ENCODE data around the gene LRP5.

Gene LRP5

GRCh38 chr11:68354148-68354872, 41.9 kb downstream of the LRP5 start:
- peak overlapping the region in 1 of 2 experiments; percentile 4 for H3K18ac ChIP-seq (ENCODE audit: low read depth in 1 of 2, low read length in 2 of 2)
- H3K79me1 ChIP-seq (replicated peaks; ENCODE audit: low read length, poor library complexity, severe bottlenecking) = peaks cover 41% of the 10 kb centered on the region
- WGBS = 64% methylated on average over 26 of the region's 27 CpGs
- no peak overlapping the region for H2BK15ac ChIP-seq (ENCODE audit: low read depth, poor library complexity, severe bottlenecking)
- H3K9me3 ChIP-seq (ENCODE audit: control insufficient read depth, low read length) = peaks cover 5% of the 10 kb centered on the region
- no peak overlapping the region for H2BK120ac ChIP-seq (ENCODE audit: low read depth, low read length)
- H4K8ac ChIP-seq (ENCODE audit: low read length) = no peak overlapping the region
- peak; percentile 82 for DNase-seq
- H4K91ac ChIP-seq (ENCODE audit: low read length) = no peak overlapping the region
- H3K4me2 ChIP-seq (ENCODE audit: low read length, poor library complexity, severe bottlenecking) = peak overlapping the region; percentile 30
- peak overlapping the region; percentile 77 for H3K9ac ChIP-seq (ENCODE audit: low read length)
- peaks cover 56% of the 10 kb centered on the region for H3K4me1 ChIP-seq (ENCODE audit: control insufficient read depth, insufficient read depth, low read depth, low read length)
- H3K4me3 ChIP-seq (ENCODE audit: insufficient read depth in 1 of 2, low read depth in 1 of 2, low read length in 2 of 2) = peak overlapping the region in 1 of 2 experiments; percentile 45
- H2BK5ac ChIP-seq (ENCODE audit: low read depth, low read length, poor library complexity, severe bottlenecking) = peak overlapping the region; percentile 95
- peak overlapping the region in 1 of 2 experiments; percentile 4 for H2BK12ac ChIP-seq (ENCODE audit: low read length in 2 of 2)
- no peak overlapping the region for H3K23ac ChIP-seq (ENCODE audit: low read length in 2 of 2)
- peak overlapping the region; percentile 33 for H2AK5ac ChIP-seq (ENCODE audit: low read length, severe bottlenecking)
- H2AFZ ChIP-seq (ENCODE audit: low read depth, low read length) = no peak overlapping the region
- H3K27me3 ChIP-seq (ENCODE audit: control insufficient read depth in 1 of 2, insufficient read depth in 1 of 2, low read length in 2 of 2) = no peaks in the 10 kb centered on the region
- H3K14ac ChIP-seq (ENCODE audit: low read length in 2 of 2) = no peak overlapping the region
- H3K36me3 ChIP-seq (ENCODE audit: control insufficient read depth in 1 of 2, insufficient read depth in 2 of 2, low read depth in 1 of 2, low read length in 2 of 2) = peaks cover 11 to 36% of the 10 kb centered on the region in 2 experiments
- no peak overlapping the region for H3K4ac ChIP-seq (ENCODE audit: low read depth in 1 of 2, low read length in 2 of 2)
- peak overlapping the region; percentile 97 for H3K27ac ChIP-seq (ENCODE audit: low read length, poor library complexity, severe bottlenecking)

GRCh38 chr11:68355471-68355870, 43.1 kb downstream of the LRP5 start:
- H4K8ac ChIP-seq (ENCODE audit: low read length) = no peak overlapping the region
- H2BK12ac ChIP-seq (ENCODE audit: low read length in 2 of 2) = no peak overlapping the region
- no peak overlapping the region for H3K27ac ChIP-seq (ENCODE audit: low read length, poor library complexity, severe bottlenecking)
- H2BK15ac ChIP-seq (ENCODE audit: low read depth, poor library complexity, severe bottlenecking) = no peak overlapping the region
- peaks cover 5% of the 10 kb centered on the region for H3K9me3 ChIP-seq (ENCODE audit: control insufficient read depth, low read length)
- H3K4me2 ChIP-seq (ENCODE audit: low read length, poor library complexity, severe bottlenecking) = no peak overlapping the region
- no peak overlapping the region for H3K14ac ChIP-seq (ENCODE audit: low read length in 2 of 2)
- no peak overlapping the region for H3K4ac ChIP-seq (ENCODE audit: low read depth in 1 of 2, low read length in 2 of 2)
- H2AFZ ChIP-seq (ENCODE audit: low read depth, low read length) = no peak overlapping the region
- H3K18ac ChIP-seq (ENCODE audit: low read depth in 1 of 2, low read length in 2 of 2) = no peak overlapping the region
- no peak overlapping the region for H2BK5ac ChIP-seq (ENCODE audit: low read depth, low read length, poor library complexity, severe bottlenecking)
- no peak overlapping the region for H3K23ac ChIP-seq (ENCODE audit: low read length in 2 of 2)
- no peaks in the 10 kb centered on the region for H3K27me3 ChIP-seq (ENCODE audit: control insufficient read depth in 1 of 2, insufficient read depth in 1 of 2, low read length in 2 of 2)
- peaks cover 53% of the 10 kb centered on the region for H3K4me1 ChIP-seq (ENCODE audit: control insufficient read depth, insufficient read depth, low read depth, low read length)
- peak overlapping the region; percentile 77 for H3K9ac ChIP-seq (ENCODE audit: low read length)
- peak overlapping the region; percentile 18 for H4K91ac ChIP-seq (ENCODE audit: low read length)
- peaks cover 36% of the 10 kb centered on the region for H3K79me1 ChIP-seq (replicated peaks; ENCODE audit: low read length, poor library complexity, severe bottlenecking)
- no peak overlapping the region for H3K4me3 ChIP-seq (ENCODE audit: insufficient read depth in 1 of 2, low read depth in 1 of 2, low read length in 2 of 2)
- no peak for DNase-seq
- peak overlapping the region; percentile 33 for H2AK5ac ChIP-seq (ENCODE audit: low read length, severe bottlenecking)
- WGBS = 96% methylated on average over 7 of the region's 7 CpGs
- no peak overlapping the region for H2BK120ac ChIP-seq (ENCODE audit: low read depth, low read length)
- H3K36me3 ChIP-seq (ENCODE audit: control insufficient read depth in 1 of 2, insufficient read depth in 2 of 2, low read depth in 1 of 2, low read length in 2 of 2) = peaks cover 13 to 33% of the 10 kb centered on the region in 2 experiments

GRCh38 chr11:68357568-68357967, 45.2 kb downstream of the LRP5 start:
- no peak overlapping the region for H3K23ac ChIP-seq (ENCODE audit: low read length in 2 of 2)
- no peak overlapping the region for H3K27ac ChIP-seq (ENCODE audit: low read length, poor library complexity, severe bottlenecking)
- no peak overlapping the region for H4K91ac ChIP-seq (ENCODE audit: low read length)
- no peak overlapping the region for H3K4ac ChIP-seq (ENCODE audit: low read depth in 1 of 2, low read length in 2 of 2)
- H3K18ac ChIP-seq (ENCODE audit: low read depth in 1 of 2, low read length in 2 of 2) = no peak overlapping the region
- H3K4me1 ChIP-seq (ENCODE audit: control insufficient read depth, insufficient read depth, low read depth, low read length) = peaks cover 39% of the 10 kb centered on the region
- H2BK12ac ChIP-seq (ENCODE audit: low read length in 2 of 2) = no peak overlapping the region
- peak overlapping the region; percentile 51 for H2AK5ac ChIP-seq (ENCODE audit: low read length, severe bottlenecking)
- no peak overlapping the region for H2AFZ ChIP-seq (ENCODE audit: low read depth, low read length)
- WGBS = 97% methylated on average over 14 of the region's 14 CpGs
- no peak overlapping the region for H2BK5ac ChIP-seq (ENCODE audit: low read depth, low read length, poor library complexity, severe bottlenecking)
- H3K9ac ChIP-seq (ENCODE audit: low read length) = no peak overlapping the region
- no peak overlapping the region for H2BK15ac ChIP-seq (ENCODE audit: low read depth, poor library complexity, severe bottlenecking)
- H3K36me3 ChIP-seq (ENCODE audit: control insufficient read depth in 1 of 2, insufficient read depth in 2 of 2, low read depth in 1 of 2, low read length in 2 of 2) = peaks cover 13 to 29% of the 10 kb centered on the region in 2 experiments
- H4K8ac ChIP-seq (ENCODE audit: low read length) = no peak overlapping the region
- no peaks in the 10 kb centered on the region for H3K27me3 ChIP-seq (ENCODE audit: control insufficient read depth in 1 of 2, insufficient read depth in 1 of 2, low read length in 2 of 2)
- H2BK120ac ChIP-seq (ENCODE audit: low read depth, low read length) = no peak overlapping the region
- peaks cover 19% of the 10 kb centered on the region for H3K79me1 ChIP-seq (replicated peaks; ENCODE audit: low read length, poor library complexity, severe bottlenecking)
- no peak for DNase-seq
- peaks cover 9% of the 10 kb centered on the region for H3K9me3 ChIP-seq (ENCODE audit: control insufficient read depth, low read length)
- H3K14ac ChIP-seq (ENCODE audit: low read length in 2 of 2) = no peak overlapping the region
- no peak overlapping the region for H3K4me2 ChIP-seq (ENCODE audit: low read length, poor library complexity, severe bottlenecking)
- no peak overlapping the region for H3K4me3 ChIP-seq (ENCODE audit: insufficient read depth in 1 of 2, low read depth in 1 of 2, low read length in 2 of 2)

GRCh38 chr11:68358416-68358815, 46.0 kb downstream of the LRP5 start:
- H3K4me1 ChIP-seq (ENCODE audit: control insufficient read depth, insufficient read depth, low read depth, low read length) = peaks cover 31% of the 10 kb centered on the region
- no peak overlapping the region for H4K91ac ChIP-seq (ENCODE audit: low read length)
- H2AK5ac ChIP-seq (ENCODE audit: low read length, severe bottlenecking) = no peak overlapping the region
- no peak overlapping the region for H3K14ac ChIP-seq (ENCODE audit: low read length in 2 of 2)
- H2BK12ac ChIP-seq (ENCODE audit: low read length in 2 of 2) = no peak overlapping the region
- H3K4ac ChIP-seq (ENCODE audit: low read depth in 1 of 2, low read length in 2 of 2) = no peak overlapping the region
- no peaks in the 10 kb centered on the region for H3K27me3 ChIP-seq (ENCODE audit: control insufficient read depth in 1 of 2, insufficient read depth in 1 of 2, low read length in 2 of 2)
- peak overlapping the region; percentile 14 for H3K27ac ChIP-seq (ENCODE audit: low read length, poor library complexity, severe bottlenecking)
- no peak overlapping the region for H3K4me2 ChIP-seq (ENCODE audit: low read length, poor library complexity, severe bottlenecking)
- DNase-seq = no peak
- no peak overlapping the region for H2AFZ ChIP-seq (ENCODE audit: low read depth, low read length)
- H4K8ac ChIP-seq (ENCODE audit: low read length) = no peak overlapping the region
- H3K9me3 ChIP-seq (ENCODE audit: control insufficient read depth, low read length) = peaks cover 9% of the 10 kb centered on the region
- peaks cover 13 to 28% of the 10 kb centered on the region in 2 experiments for H3K36me3 ChIP-seq (ENCODE audit: control insufficient read depth in 1 of 2, insufficient read depth in 2 of 2, low read depth in 1 of 2, low read length in 2 of 2)
- H2BK5ac ChIP-seq (ENCODE audit: low read depth, low read length, poor library complexity, severe bottlenecking) = no peak overlapping the region
- H3K9ac ChIP-seq (ENCODE audit: low read length) = no peak overlapping the region
- WGBS = 89% methylated on average over 3 of the region's 6 CpGs
- no peak overlapping the region for H3K23ac ChIP-seq (ENCODE audit: low read length in 2 of 2)
- H2BK15ac ChIP-seq (ENCODE audit: low read depth, poor library complexity, severe bottlenecking) = no peak overlapping the region
- H3K4me3 ChIP-seq (ENCODE audit: insufficient read depth in 1 of 2, low read depth in 1 of 2, low read length in 2 of 2) = no peak overlapping the region
- no peak overlapping the region for H2BK120ac ChIP-seq (ENCODE audit: low read depth, low read length)
- H3K18ac ChIP-seq (ENCODE audit: low read depth in 1 of 2, low read length in 2 of 2) = no peak overlapping the region
- peaks cover 17% of the 10 kb centered on the region for H3K79me1 ChIP-seq (replicated peaks; ENCODE audit: low read length, poor library complexity, severe bottlenecking)
